KOPT-K1 (cell line): Measurements from ENCODE around the gene PRADC1.

ENCODE experiments used
- H3K27ac ChIP-seq: fragments of 200-600 bp; sonication (generic); 2 replicates; pipeline ENCODE4 v1.5.1; 2016; ENCODE audit warnings: antibody characterized with exemption, mild to moderate bottlenecking, low read depth, low read length; ENCODE audit not compliant: poor library complexity, severe bottlenecking
- H3K36me3 ChIP-seq: fragments of 200-600 bp; sonication (generic); 2 replicates; pipeline ENCODE4 v1.5.1; 2017; ENCODE audit warnings: antibody characterized with exemption, mild to moderate bottlenecking, low read length, moderate library complexity; ENCODE audit not compliant: insufficient read depth
- H3K9me3 ChIP-seq: fragments of 200-600 bp; sonication (generic); 2 replicates; pipeline ENCODE4 v1.5.1; 2017; ENCODE audit warnings: antibody characterized with exemption, low read length, mild to moderate bottlenecking; ENCODE audit not compliant: insufficient read depth, poor library complexity, severe bottlenecking

PRADC1 gene

GRCh38 chr2:73253901-73254300 is 20.9 kb upstream of the PRADC1 start:
- peaks cover 94% of the 10 kb centered on the region for H3K36me3 ChIP-seq
- H3K9me3 ChIP-seq, result no peaks in the 10 kb centered on the region
- no peak overlapping the region for H3K27ac ChIP-seq

GRCh38 chr2:73253400-73253799 is 20.4 kb upstream of the PRADC1 start:
- Histone ChIP-seq H3K36me3 (peaks cover 94% of the 10 kb centered on the region), H3K27ac (no peak overlapping the region), H3K9me3 (no peaks in the 10 kb centered on the region)

- Histone ChIP-seq H3K9me3 (no peaks in the 10 kb centered on the region), H3K36me3 (peaks cover 97% of the 10 kb centered on the region), H3K27ac (no peak overlapping the region)
Measured at GRCh38 chr2:73252238-73253027, 19.4 kb upstream of the PRADC1 start.

- peaks cover 100% of the 10 kb centered on the region for H3K36me3 ChIP-seq
- no peak overlapping the region for H3K27ac ChIP-seq
- H3K9me3 ChIP-seq, result no peaks in the 10 kb centered on the region
Measured at GRCh38 chr2:73250872-73251846, 18.1 kb upstream of the PRADC1 start.

GRCh38 chr2:73249636-73250035 is 16.6 kb upstream of the PRADC1 start:
- Histone ChIP-seq H3K36me3 (peaks cover 100% of the 10 kb centered on the region), H3K27ac (no peak overlapping the region), H3K9me3 (no peaks in the 10 kb centered on the region)

GRCh38 chr2:73246850-73247249 is 13.8 kb upstream of the PRADC1 start:
- Histone ChIP-seq H3K9me3 (no peaks in the 10 kb centered on the region), H3K36me3 (peaks cover 100% of the 10 kb centered on the region), H3K27ac (no peak overlapping the region)

GRCh38 chr2:73244580-73244979 is 11.5 kb upstream of the PRADC1 start:
- Histone ChIP-seq H3K27ac (no peak overlapping the region), H3K9me3 (no peaks in the 10 kb centered on the region), H3K36me3 (peaks cover 100% of the 10 kb centered on the region)

GRCh38 chr2:73243884-73244570 is 11.0 kb upstream of the PRADC1 start:
- no peaks in the 10 kb centered on the region for H3K9me3 ChIP-seq
- H3K27ac ChIP-seq, result no peak overlapping the region
- peaks cover 100% of the 10 kb centered on the region for H3K36me3 ChIP-seq

GRCh38 chr2:73239776-73240175 is 6.7 kb upstream of the PRADC1 start:
- no peak overlapping the region for H3K27ac ChIP-seq
- peaks cover 95% of the 10 kb centered on the region for H3K36me3 ChIP-seq

GRCh38 chr2:73238976-73239375 is 5.9 kb upstream of the PRADC1 start:
- Histone ChIP-seq H3K27ac (no peak overlapping the region), H3K36me3 (peaks cover 87% of the 10 kb centered on the region), H3K9me3 (no peaks in the 10 kb centered on the region)

More at GRCh38 chr2:73239776-73240175, 6.7 kb upstream of the PRADC1 start:
- H3K9me3 ChIP-seq, result no peaks in the 10 kb centered on the region

- H3K36me3 ChIP-seq, result peaks cover 79% of the 10 kb centered on the region
- H3K9me3 ChIP-seq, result no peaks in the 10 kb centered on the region
- H3K27ac ChIP-seq, result no peak overlapping the region
Measured at GRCh38 chr2:73238149-73238548, 5.1 kb upstream of the PRADC1 start.

- peaks cover 69% of the 10 kb centered on the region for H3K36me3 ChIP-seq
- no peak overlapping the region for H3K27ac ChIP-seq
Measured at GRCh38 chr2:73237168-73237567, 4.1 kb upstream of the PRADC1 start.

GRCh38 chr2:73235315-73236028 is 2.4 kb upstream of the PRADC1 start:
- H3K36me3 ChIP-seq, result peaks cover 52% of the 10 kb centered on the region
- H3K27ac ChIP-seq, result peak overlapping the region; percentile 83

More at GRCh38 chr2:73237168-73237567, 4.1 kb upstream of the PRADC1 start:
- no peaks in the 10 kb centered on the region for H3K9me3 ChIP-seq

More at GRCh38 chr2:73235315-73236028, 2.4 kb upstream of the PRADC1 start:
- no peaks in the 10 kb centered on the region for H3K9me3 ChIP-seq
